ENCODE data around the gene RNF20.

The RNF20 gene

DNA sequence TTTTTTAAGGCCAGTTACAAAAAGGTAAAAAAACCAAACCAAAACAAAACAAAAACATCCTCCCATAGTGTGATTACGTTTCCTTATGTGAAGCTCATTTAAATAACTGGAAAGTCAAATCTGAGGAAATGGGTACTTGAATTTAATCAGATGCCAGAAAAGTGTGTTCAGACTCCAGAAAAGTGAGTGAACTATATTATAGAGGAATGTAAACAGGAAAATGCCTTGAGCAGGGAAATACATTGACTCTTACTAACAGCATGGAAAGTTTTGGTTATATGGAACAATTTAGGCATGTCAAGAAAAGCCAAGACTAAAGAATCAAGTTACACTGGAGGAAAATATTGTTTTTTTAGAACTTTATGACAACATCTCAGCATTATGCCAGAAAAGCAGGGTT, 37.8 kb upstream of the RNF20 start:
- ATAC-seq, result peak; percentile 37; the same call in 1 of the 3 replicates
- no peak for TF ChIP-seq ZNF70 (CRISPR knock-in tag; IDR thresholded peaks at IDR 0.05)
- TF ChIP-seq TSHZ2 (CRISPR knock-in tag; IDR thresholded peaks at IDR 0.05), result no peak
- TF ChIP-seq ZC3H10 (CRISPR knock-in tag; IDR thresholded peaks at IDR 0.05), result no peak
- no peak for TF ChIP-seq CSDC2 (CRISPR knock-in tag; IDR thresholded peaks at IDR 0.05)
- no peak for TF ChIP-seq ISL1 (CRISPR knock-in tag; IDR thresholded peaks at IDR 0.05)
- TF ChIP-seq, protein P1, sequence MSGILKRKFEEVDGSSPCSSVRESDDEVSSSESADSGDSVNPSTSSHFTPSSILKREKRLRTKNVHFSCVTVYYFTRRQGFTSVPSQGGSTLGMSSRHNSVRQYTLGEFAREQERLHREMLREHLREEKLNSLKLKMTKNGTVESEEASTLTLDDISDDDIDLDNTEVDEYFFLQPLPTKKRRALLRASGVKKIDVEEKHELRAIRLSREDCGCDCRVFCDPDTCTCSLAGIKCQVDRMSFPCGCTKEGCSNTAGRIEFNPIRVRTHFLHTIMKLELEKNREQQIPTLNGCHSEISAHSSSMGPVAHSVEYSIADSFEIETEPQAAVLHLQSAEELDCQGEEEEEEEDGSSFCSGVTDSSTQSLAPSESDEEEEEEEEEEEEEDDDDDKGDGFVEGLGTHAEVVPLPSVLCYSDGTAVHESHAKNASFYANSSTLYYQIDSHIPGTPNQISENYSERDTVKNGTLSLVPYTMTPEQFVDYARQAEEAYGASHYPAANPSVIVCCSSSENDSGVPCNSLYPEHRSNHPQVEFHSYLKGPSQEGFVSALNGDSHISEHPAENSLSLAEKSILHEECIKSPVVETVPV (CRISPR knock-in tag; IDR thresholded peaks at IDR 0.05), result no peak
- no peak for TF ChIP-seq GLIS3 (CRISPR knock-in tag; IDR thresholded peaks at IDR 0.05)
- TF ChIP-seq TCF4 (CRISPR knock-in tag; IDR thresholded peaks at IDR 0.05; ENCODE audit: borderline replicate concordance), result no peak
- no peak for TF ChIP-seq PPARA (CRISPR knock-in tag; IDR thresholded peaks at IDR 0.05; ENCODE audit: borderline replicate concordance)
- TF ChIP-seq TOX (CRISPR knock-in tag; IDR thresholded peaks at IDR 0.05; ENCODE audit: borderline replicate concordance), result no peak
- no peak for TF ChIP-seq RARB (CRISPR knock-in tag; IDR thresholded peaks at IDR 0.05)

- TF ChIP-seq ZNF565 (CRISPR knock-in tag; conservative IDR thresholded peaks at IDR 0.05; ENCODE audit: low read depth) (no peak), ISL1 (CRISPR knock-in tag; IDR thresholded peaks at IDR 0.05) (no peak), RARB (CRISPR knock-in tag; IDR thresholded peaks at IDR 0.05) (no peak)
- no peak for ATAC-seq
These were observed 35.3 kb upstream of the RNF20 start for GRCh38 chr9:101498323-101498722.

DNA sequence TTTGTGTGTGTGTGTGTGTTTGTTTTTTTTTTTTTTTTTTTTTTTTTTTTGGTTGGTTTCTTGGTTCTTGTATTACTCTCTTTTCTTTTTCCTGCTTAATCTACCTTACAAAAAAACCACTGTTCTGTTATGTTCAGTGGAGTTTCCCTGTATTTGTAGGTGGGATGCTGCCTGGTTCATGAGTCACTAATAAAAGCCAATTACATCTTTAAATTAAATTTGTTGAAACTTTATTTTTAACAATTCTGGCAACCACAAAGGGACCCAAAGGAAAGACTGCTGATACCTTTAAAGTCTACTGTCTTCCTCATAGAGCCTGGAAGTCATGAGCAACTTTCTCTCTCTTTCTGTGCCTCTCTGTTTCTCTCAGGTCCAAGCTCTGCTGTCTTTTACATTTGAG, 29.5 kb upstream of the RNF20 start:
- TF ChIP-seq ISL1 (CRISPR knock-in tag; IDR thresholded peaks at IDR 0.05), result peak; percentile 46
- TF ChIP-seq TOX (CRISPR knock-in tag; IDR thresholded peaks at IDR 0.05; ENCODE audit: borderline replicate concordance), result no peak
- peak; percentile 76; the same call in 1 of the 2 replicates for TF ChIP-seq ZC3H10 (CRISPR knock-in tag; IDR thresholded peaks at IDR 0.05)
- ATAC-seq, result no peak

DNA sequence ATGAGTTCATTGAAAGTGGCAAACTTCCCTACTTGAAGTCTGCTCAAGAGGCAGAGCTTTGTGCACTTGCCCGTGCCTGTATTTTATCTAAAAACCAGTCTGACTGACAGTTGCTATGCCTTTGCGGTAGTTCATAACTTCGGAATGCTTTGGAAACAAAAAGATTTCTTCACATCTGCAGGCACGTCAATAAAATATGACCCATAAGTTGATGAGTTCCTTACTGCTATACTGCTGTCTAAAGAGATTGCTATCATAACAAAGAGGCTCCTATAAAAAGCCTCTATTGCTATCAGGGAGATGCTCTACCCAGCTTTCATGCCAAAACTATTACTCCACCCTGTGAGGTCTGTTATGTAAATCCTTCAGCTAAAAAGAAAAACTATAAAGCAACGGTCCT, 25.4 kb upstream of the RNF20 start:
- ATAC-seq, result peak; percentile 97
- TF ChIP-seq ISL1 (CRISPR knock-in tag; IDR thresholded peaks at IDR 0.05), result peak; percentile 98
- TF ChIP-seq CREB5 (CRISPR knock-in tag; IDR thresholded peaks at IDR 0.05; ENCODE audit: low read depth), result peak; percentile 89
- TF ChIP-seq TSHZ2 (CRISPR knock-in tag; IDR thresholded peaks at IDR 0.05), result peak; percentile 30; the same call in 1 of the 2 replicates
- no peak for TF ChIP-seq ESRRG (CRISPR knock-in tag; IDR thresholded peaks at IDR 0.05)
- no peak for TF ChIP-seq OSR1 (CRISPR knock-in tag; IDR thresholded peaks at IDR 0.05)
- no peak for TF ChIP-seq PPARA (CRISPR knock-in tag; IDR thresholded peaks at IDR 0.05; ENCODE audit: borderline replicate concordance)
- TF ChIP-seq, protein P2, sequence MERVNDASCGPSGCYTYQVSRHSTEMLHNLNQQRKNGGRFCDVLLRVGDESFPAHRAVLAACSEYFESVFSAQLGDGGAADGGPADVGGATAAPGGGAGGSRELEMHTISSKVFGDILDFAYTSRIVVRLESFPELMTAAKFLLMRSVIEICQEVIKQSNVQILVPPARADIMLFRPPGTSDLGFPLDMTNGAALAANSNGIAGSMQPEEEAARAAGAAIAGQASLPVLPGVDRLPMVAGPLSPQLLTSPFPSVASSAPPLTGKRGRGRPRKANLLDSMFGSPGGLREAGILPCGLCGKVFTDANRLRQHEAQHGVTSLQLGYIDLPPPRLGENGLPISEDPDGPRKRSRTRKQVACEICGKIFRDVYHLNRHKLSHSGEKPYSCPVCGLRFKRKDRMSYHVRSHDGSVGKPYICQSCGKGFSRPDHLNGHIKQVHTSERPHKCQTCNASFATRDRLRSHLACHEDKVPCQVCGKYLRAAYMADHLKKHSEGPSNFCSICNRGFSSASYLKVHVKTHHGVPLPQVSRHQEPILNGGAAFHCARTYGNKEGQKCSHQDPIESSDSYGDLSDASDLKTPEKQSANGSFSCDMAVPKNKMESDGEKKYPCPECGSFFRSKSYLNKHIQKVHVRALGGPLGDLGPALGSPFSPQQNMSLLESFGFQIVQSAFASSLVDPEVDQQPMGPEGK (CRISPR knock-in tag; IDR thresholded peaks at IDR 0.05; ENCODE audit: borderline replicate concordance), result no peak
- TF ChIP-seq RARB (CRISPR knock-in tag; IDR thresholded peaks at IDR 0.05), result no peak
- TF ChIP-seq, protein P1 (CRISPR knock-in tag; IDR thresholded peaks at IDR 0.05), result no peak
- 0 out of 2 replicates have a peak, but pooled peaks have one; percentile 55 for TF ChIP-seq GLIS3 (CRISPR knock-in tag; IDR thresholded peaks at IDR 0.05)
- TF ChIP-seq ZFP3 (CRISPR knock-in tag; IDR thresholded peaks at IDR 0.05), result no peak
- TF ChIP-seq SNAI2 (CRISPR knock-in tag; IDR thresholded peaks at IDR 0.05), result peak; percentile 80
- TF ChIP-seq ZC3H10 (CRISPR knock-in tag; IDR thresholded peaks at IDR 0.05), result no peak
- TF ChIP-seq CSDC2 (CRISPR knock-in tag; IDR thresholded peaks at IDR 0.05), result no peak
- TF ChIP-seq, protein P3, sequence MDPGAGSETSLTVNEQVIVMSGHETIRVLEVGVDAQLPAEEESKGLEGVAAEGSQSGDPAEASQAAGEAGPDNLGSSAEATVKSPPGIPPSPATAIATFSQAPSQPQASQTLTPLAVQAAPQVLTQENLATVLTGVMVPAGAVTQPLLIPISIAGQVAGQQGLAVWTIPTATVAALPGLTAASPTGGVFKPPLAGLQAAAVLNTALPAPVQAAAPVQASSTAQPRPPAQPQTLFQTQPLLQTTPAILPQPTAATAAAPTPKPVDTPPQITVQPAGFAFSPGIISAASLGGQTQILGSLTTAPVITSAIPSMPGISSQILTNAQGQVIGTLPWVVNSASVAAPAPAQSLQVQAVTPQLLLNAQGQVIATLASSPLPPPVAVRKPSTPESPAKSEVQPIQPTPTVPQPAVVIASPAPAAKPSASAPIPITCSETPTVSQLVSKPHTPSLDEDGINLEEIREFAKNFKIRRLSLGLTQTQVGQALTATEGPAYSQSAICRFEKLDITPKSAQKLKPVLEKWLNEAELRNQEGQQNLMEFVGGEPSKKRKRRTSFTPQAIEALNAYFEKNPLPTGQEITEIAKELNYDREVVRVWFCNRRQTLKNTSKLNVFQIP (CRISPR knock-in tag; IDR thresholded peaks at IDR 0.05; ENCODE audit: borderline replicate concordance, low read depth), result no peak
- no peak for TF ChIP-seq ZNF8 (CRISPR knock-in tag; IDR thresholded peaks at IDR 0.05)
- no peak for TF ChIP-seq TCF4 (CRISPR knock-in tag; IDR thresholded peaks at IDR 0.05; ENCODE audit: borderline replicate concordance)
- no peak for TF ChIP-seq BACH2 (CRISPR knock-in tag; IDR thresholded peaks at IDR 0.05; ENCODE audit: borderline replicate concordance)
- TF ChIP-seq ZNF565 (CRISPR knock-in tag; conservative IDR thresholded peaks at IDR 0.05; ENCODE audit: low read depth), result no peak
